GM18907 (cell line): Measurements from ENCODE around the gene MYCBP2.
A peak's percentile ranks its signal among the peaks of the same experiment; 100 is the strongest.
"Not testable (repeated sequence)": the region's sequence is repeated elsewhere in the genome, so short reads cannot be mapped to it uniquely, and the experiment has no call there.

Experiments
- ATAC-seq: cut with Tn5 transposase; IDR thresholded peaks from one replicate; pipeline ENCODE4 v1.9.1; 2021; ENCODE audit warnings: mild to moderate bottlenecking, moderate library complexity; ENCODE audit not compliant: unreplicated experiment

MYCBP2 gene

GRCh38 chr13:77326905-77327604 lies at the start of gene MYCBP2:
Gene MYCBP2, minus strand, starts transcription at chr13:77327094. Its CDS starts 319 bp downstream, at chr13:77326775.
- peak; percentile 53 for ATAC-seq

- no peak for ATAC-seq
These were observed 48.7 kb upstream of the MYCBP2 start for GRCh38 chr13:77375560-77376108.

GRCh38 chr13:77374786-77375185 lies 47.9 kb upstream of the MYCBP2 start:
- ATAC-seq: peak; percentile 63

- ATAC-seq: no peak
These were observed 47.4 kb upstream of the MYCBP2 start for GRCh38 chr13:77374339-77374738.

GRCh38 chr13:77373502-77373901 lies 46.6 kb upstream of the MYCBP2 start:
- no peak for ATAC-seq

- ATAC-seq: no peak
These were observed 45.4 kb upstream of the MYCBP2 start for GRCh38 chr13:77372275-77372674.

GRCh38 chr13:77370888-77371287 lies 44.0 kb upstream of the MYCBP2 start:
- no peak for ATAC-seq

- ATAC-seq: no peak
These were observed 35.3 kb upstream of the MYCBP2 start for GRCh38 chr13:77362166-77362565.

GRCh38 chr13:77360032-77360685 lies 33.3 kb upstream of the MYCBP2 start:
- peak; percentile 68 for ATAC-seq

GRCh38 chr13:77359171-77359570 lies 32.3 kb upstream of the MYCBP2 start:
- ATAC-seq: no peak

GRCh38 chr13:77358001-77358400 lies 31.1 kb upstream of the MYCBP2 start:
- ATAC-seq: no peak

GRCh38 chr13:77356155-77356554 lies 29.3 kb upstream of the MYCBP2 start:
- no peak for ATAC-seq

- peak; percentile 56 for ATAC-seq
These were observed 27.1 kb upstream of the MYCBP2 start for GRCh38 chr13:77353995-77354394.

- no peak for ATAC-seq
These were observed 24.4 kb upstream of the MYCBP2 start for GRCh38 chr13:77351315-77351714.

GRCh38 chr13:77350811-77351210 lies 23.9 kb upstream of the MYCBP2 start:
- ATAC-seq: no peak

GRCh38 chr13:77349365-77349764 lies 22.5 kb upstream of the MYCBP2 start:
- no peak for ATAC-seq

- ATAC-seq: not testable (repeated sequence)
These were observed 20.5 kb upstream of the MYCBP2 start for GRCh38 chr13:77347351-77347750.

GRCh38 chr13:77345150-77345780 lies 18.4 kb upstream of the MYCBP2 start:
- peak; percentile 66 for ATAC-seq

GRCh38 chr13:77343841-77344240 lies 16.9 kb upstream of the MYCBP2 start:
- no peak for ATAC-seq

GRCh38 chr13:77339408-77339807 lies 12.5 kb upstream of the MYCBP2 start:
- peak; percentile 72 for ATAC-seq

- peak; percentile 65 for ATAC-seq
These were observed 12.1 kb upstream of the MYCBP2 start for GRCh38 chr13:77338961-77339401.

GRCh38 chr13:77338329-77338728 lies 11.4 kb upstream of the MYCBP2 start:
- peak; percentile 27 for ATAC-seq
